ACC112 (cell line): ENCODE results near the gene PIGV.
A peak's percentile ranks its signal among the peaks of the same experiment; 100 is the strongest.
"Not testable (repeated sequence)": the region's sequence is repeated elsewhere in the genome, so short reads cannot be mapped to it uniquely, and the experiment has no call there.

Experiments
- H2AFZ ChIP-seq: fragments of 200-600 bp; sonication (generic); one replicate; pipeline ENCODE4 v1.6.0; 2017; ENCODE audit warnings: antibody characterized with exemption, low read length; ENCODE audit not compliant: unreplicated experiment
- H3K27ac ChIP-seq: fragments of 200-600 bp; sonication (generic); 2 replicates; pipeline ENCODE4 v1.5.1; 2014; ENCODE audit warnings: low read depth, mild to moderate bottlenecking, antibody characterized with exemption, low read length, moderate library complexity
- H3K27me3 ChIP-seq: fragments of 200-600 bp; sonication (generic); 2 replicates; pipeline ENCODE4 v1.6.1; 2014; ENCODE audit warnings: mild to moderate bottlenecking, antibody characterized with exemption, low read length, moderate library complexity, mixed read lengths; ENCODE audit not compliant: insufficient read depth
- H3K36me3 ChIP-seq: fragments of 200-600 bp; sonication (generic); 2 replicates; pipeline ENCODE4 v1.6.1; 2016; ENCODE audit warnings: mild to moderate bottlenecking, antibody characterized with exemption, low read length, moderate library complexity, mixed read lengths; ENCODE audit not compliant: insufficient read depth
- H3K4me1 ChIP-seq: fragments of 200-600 bp; sonication (generic); one replicate; pipeline ENCODE4 v1.6.1; 2016; ENCODE audit warnings: low read length, mixed read lengths; ENCODE audit not compliant: insufficient read depth, unreplicated experiment, control insufficient read depth
- H3K4me3 ChIP-seq: fragments of 200-600 bp; sonication (generic); 2 replicates; pipeline ENCODE4 v1.5.1; 2014; ENCODE audit warnings: mild to moderate bottlenecking, low read depth, low read length
- H3K79me2 ChIP-seq: fragments of 200-600 bp; sonication (generic); one replicate; pipeline ENCODE4 v1.6.0; 2016; ENCODE audit warnings: low read length; ENCODE audit not compliant: control insufficient read depth, unreplicated experiment, insufficient read depth

PIGV gene

DNA sequence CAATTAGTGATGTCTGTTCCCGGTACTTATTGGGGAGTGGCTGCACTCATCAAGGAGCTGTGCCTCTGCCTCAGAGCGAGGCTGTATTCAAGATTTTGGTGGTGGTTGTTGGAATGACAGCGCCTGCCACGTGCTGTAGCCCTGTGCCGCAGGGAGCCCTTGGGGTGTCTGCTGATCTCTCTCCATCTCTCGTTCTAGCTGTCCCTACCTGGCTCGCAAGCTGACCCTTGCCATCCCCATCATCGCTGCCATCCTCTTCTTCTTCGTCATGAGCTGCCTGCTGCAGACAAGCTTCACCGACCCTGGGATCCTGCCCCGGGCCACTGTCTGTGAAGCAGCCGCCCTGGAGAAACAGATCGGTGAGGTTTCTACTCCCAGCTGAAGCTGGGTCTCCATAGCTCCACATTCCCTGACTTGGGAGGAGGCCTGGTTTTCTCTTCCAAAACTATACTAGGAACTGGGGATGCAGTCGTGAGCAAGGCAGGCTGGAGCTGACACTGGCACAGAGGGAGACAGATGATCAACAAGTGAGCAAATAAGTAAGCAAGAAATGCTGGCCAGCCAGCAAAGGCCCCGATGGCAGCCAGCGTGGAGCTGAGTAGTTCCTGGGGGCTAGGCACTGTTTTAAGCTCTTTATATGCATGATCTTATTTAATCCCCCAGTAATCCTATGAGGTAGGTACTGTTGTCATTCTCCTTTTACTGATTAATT, 44.7 kb downstream of the PIGV start:
- no peaks in the 10 kb centered on the region for H3K27me3 ChIP-seq
- H3K4me3 ChIP-seq = no peak overlapping the region
- peaks cover 29% of the 10 kb centered on the region for H3K79me2 ChIP-seq
- H3K27ac ChIP-seq = no peak overlapping the region
- H3K36me3 ChIP-seq = 0 out of 2 replicates have a peak, but pooled peaks cover 7% of the 10 kb centered on the region
- no peak overlapping the region for H2AFZ ChIP-seq
- H3K4me1 ChIP-seq = peaks cover 12% of the 10 kb centered on the region

DNA sequence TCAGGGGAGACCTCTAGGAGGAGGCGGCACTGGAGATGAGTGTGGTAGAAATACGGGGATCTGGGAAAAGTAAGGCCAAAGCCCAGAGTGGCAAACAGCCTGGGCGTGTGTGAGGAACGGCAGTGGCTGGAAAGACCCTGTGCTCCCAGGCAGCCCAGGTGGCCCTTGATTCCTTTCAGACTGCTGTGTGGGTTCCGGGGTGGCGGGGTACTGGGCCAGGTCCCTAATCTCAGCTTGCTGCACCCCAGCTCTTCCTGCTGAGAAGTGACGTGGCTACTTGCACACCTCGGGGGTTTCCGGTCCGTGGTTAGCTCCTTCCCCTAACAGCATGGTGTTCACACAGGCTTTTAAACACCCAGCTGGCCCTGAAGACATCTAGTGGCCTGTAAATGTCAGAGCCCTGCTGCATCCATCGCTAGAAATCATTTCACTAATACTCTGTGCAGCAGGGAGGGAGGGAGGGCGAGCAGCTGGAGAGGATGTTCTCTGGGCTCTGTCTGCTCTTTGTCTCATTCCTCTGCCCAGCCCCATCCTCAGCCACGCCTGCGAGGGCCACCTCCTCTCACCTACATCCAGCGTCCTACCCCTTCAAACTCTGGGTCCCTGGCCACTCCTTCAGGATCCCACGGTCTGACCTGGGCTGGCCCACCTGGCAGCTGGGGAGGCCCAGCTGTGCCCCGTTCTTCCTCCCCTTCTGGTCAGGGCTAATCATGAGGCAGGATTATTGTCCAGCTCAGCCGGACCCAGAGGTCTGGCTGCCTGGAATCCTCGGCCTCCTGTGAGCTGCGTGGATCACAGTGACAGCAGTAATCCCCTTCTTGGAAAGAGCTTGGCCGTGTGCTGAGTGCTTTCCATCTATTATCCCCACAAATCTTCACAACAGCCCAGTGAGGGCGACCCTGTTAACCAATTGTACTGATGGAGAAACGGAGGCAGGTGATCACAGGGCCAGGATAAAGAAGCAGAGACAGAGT, 46.0 kb downstream of the PIGV start:
- H3K4me3 ChIP-seq = no peak overlapping the region
- H3K27me3 ChIP-seq = no peaks in the 10 kb centered on the region
- H2AFZ ChIP-seq = no peak overlapping the region
- peaks cover 1% of the 10 kb centered on the region for H3K4me1 ChIP-seq
- no peak overlapping the region for H3K27ac ChIP-seq
- peaks cover 18% of the 10 kb centered on the region for H3K79me2 ChIP-seq
- 0 out of 2 replicates have a peak, but pooled peaks cover 7% of the 10 kb centered on the region for H3K36me3 ChIP-seq

DNA sequence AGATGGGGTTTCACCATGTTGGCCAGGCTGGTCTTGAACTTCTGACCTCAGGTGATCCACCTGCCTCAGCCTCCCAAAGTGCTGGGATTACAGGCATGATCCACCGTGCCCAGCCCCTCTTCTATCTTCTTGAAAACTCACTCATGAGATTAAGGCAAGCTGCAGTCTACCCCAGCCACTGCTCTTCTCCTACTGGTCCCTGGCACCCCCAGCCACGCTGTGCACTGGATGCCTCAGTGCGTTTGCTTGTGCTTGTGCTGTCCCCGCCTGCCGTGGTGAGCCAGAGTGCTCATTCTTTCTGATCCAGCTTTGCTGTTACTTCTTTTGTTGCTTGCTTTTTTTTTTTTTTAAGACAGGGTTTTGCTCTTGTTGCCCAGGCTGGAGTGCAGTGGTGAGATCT, 49.9 kb downstream of the PIGV start:
- H3K36me3 ChIP-seq, H3K4me1 ChIP-seq, H3K79me2 ChIP-seq, H3K27me3 ChIP-seq, H2AFZ ChIP-seq, H3K4me3 ChIP-seq, H3K27ac ChIP-seq: not testable (repeated sequence)

DNA sequence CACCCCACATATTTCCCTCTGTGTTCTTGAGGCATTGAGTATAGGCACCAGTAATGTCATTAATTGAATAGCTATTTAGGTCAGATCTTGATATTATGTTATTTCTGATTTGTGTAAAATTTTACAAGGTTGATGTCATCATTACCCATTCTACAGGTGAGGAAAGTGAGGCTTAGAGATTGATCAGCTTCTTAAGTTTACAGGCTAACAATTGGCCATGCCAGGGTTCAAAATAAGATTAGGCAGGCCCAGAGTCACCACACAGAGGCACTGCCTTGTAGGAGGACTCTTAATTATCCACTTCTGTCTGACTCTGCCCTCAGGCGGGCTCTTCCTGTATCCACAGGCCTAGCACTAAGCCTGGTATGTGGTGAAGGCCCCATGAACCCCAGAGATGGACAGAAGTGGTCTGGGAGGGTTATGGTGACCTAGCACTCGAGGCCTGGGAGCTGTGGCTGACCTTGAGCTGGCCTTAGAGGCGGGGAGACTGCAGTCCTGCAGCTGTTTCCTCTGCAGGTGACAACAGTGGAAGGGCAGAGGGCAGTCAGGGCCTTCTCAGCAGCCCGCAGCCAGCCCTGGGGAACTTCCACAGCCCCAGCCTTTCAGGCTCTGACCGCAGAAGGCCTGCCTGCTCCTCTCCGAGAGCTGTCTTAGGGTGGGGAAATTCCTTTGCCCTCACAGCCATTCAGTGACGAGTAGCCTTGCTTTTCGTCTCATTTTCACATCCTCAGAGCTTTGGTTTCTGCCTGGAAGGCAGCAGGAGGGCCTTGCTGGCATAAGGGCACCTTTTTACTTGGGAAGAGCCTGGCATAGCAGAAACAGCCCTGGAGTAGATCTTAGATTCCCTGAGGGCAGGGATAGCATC, 51.0 kb downstream of the PIGV start:
- no peak overlapping the region for H2AFZ ChIP-seq
- H3K79me2 ChIP-seq = no peaks in the 10 kb centered on the region
- H3K27ac ChIP-seq = no peak overlapping the region
- H3K4me1 ChIP-seq = no peaks in the 10 kb centered on the region
- 0 out of 2 replicates have a peak, but pooled peaks cover 4% of the 10 kb centered on the region for H3K36me3 ChIP-seq
- H3K4me3 ChIP-seq = no peak overlapping the region
- no peaks in the 10 kb centered on the region for H3K27me3 ChIP-seq

DNA sequence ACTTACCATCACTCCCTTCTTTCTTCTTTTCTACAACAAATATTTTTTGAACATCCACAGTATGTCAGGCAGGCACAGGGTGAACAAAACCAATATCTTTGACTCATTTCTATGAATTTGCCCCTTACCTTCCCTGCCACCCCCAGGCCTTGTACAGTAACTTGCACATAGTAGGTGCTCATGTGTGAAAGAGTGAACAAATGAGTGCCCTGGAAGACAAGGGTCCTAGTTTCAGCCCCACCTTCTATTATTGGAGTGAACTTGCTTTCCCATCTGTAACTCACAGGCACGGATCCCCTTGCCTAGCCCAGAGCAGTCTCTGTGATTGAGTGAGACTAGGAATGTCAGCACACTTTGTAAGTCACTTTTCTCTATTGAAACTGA, 51.6 kb downstream of the PIGV start:
- no peak overlapping the region for H3K27ac ChIP-seq

DNA sequence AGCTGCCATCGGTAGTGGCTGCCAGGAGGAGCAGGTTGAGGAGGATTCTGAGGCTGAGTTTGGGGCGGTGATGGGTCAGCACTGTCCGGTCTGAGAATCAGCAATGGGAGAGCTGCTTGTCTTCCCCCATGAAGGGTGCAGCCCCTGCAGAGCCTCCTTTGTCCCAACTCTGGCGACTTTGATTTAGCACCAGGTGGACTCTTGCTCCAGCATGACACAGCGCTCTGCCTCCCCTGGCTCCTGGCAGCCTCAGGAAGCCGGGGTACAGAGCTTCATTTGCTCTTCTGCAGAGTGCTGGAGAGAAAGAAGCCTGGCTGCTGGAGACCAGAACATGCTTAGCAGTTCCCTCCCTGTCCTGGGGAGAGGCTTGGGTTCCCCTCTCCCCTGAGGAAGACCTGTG, 52.0 kb downstream of the PIGV start:
- Histone ChIP-seq H3K27me3 (no peaks in the 10 kb centered on the region), H2AFZ (no peak overlapping the region), H3K4me1 (peaks cover 3% of the 10 kb centered on the region), H3K4me3 (no peak overlapping the region), H3K79me2 (peaks cover 3% of the 10 kb centered on the region), H3K27ac (no peak overlapping the region), H3K36me3 (no peaks in the 10 kb centered on the region)

More for the DNA sequence above, 51.6 kb downstream of the PIGV start:
- H3K4me3 ChIP-seq = no peak overlapping the region
- H3K4me1 ChIP-seq = peaks cover under 1% of the 10 kb centered on the region
- no peak overlapping the region for H2AFZ ChIP-seq
- H3K79me2 ChIP-seq = peaks cover under 1% of the 10 kb centered on the region
- no peaks in the 10 kb centered on the region for H3K27me3 ChIP-seq
- 0 out of 2 replicates have a peak, but pooled peaks cover 3% of the 10 kb centered on the region for H3K36me3 ChIP-seq

DNA sequence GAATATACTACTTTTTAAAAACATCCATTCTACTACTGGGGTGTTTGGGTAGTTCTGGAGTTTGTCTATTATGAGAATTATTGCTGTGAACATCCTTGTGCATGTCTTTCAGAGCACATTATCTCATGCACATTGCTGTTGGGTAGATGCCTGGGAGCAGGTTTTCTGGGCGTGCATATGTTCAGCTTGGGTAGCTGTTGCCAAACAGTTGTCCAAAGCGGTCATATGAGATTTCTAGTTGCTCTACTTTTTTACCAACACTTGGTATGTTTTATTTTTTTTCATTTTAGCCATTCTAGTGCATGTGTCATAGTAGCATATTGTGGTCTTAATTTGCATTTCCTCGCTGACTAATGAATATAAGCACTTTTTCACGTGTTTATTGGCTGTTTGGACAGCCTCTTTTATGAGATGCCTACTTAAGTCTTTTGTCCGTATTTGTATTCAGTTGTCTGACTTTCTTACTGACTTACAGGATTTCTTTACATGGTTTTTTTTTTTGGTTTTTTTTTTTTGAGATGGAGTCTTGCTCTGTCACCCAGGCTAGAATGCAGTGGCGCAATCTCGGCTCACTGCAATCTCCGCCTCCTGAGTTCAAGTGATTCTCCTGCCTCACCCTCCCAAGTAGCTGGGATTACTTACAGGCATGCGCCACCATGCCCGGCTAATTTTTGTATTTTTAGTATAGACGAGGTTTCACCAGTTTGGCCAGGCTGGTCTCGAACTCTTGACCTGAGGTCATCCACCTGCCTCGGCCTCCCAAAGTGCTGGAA, 56.9 kb downstream of the PIGV start:
- H3K27me3 ChIP-seq = no peaks in the 10 kb centered on the region
- no peaks in the 10 kb centered on the region for H3K36me3 ChIP-seq
- peaks cover 3% of the 10 kb centered on the region for H3K79me2 ChIP-seq

DNA sequence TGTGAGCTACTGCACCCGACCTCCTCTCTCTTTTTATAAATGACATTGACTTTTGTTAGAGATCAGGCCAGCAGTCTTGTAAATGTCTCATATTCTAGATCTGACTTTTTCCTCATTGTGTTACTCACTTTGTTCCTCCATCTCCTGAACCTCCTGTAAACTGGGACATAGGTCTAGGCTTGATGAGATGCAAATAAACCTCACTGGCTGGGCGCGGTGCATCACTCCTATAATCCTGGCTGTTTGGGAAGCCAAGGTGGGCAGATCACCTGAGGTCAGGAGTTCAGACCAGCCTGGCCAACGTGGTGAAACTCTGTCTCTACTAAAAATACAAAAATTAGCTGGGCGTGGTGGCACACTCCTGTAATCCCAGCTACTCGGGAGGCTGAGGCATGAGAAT, 60.1 kb downstream of the PIGV start:
- peak overlapping the region; percentile 95 for H3K27ac ChIP-seq
- not testable (repeated sequence) for H2AFZ ChIP-seq, H3K36me3 ChIP-seq, H3K79me2 ChIP-seq, H3K4me3 ChIP-seq, H3K27me3 ChIP-seq
- H3K4me1 ChIP-seq = peaks cover 29% of the 10 kb centered on the region

More for the DNA sequence above, 56.9 kb downstream of the PIGV start:
- Histone ChIP-seq H3K27ac (no peak overlapping the region), H3K4me1 (peaks cover 23% of the 10 kb centered on the region), H3K4me3 (no peak overlapping the region), H2AFZ (no peak overlapping the region)
